ENCODE measurements around the gene SLC37A1. TPM values are rescaled to one million over a fixed set of nuclear protein-coding genes. Genes with fewer than 3 reads are reported as not detected.

SLC37A1 gene
- total RNA-seq, 1 experiment from 2014 or later = 15.0 TPM

GRCh38 chr21:42595283-42596187, 81.9 kb downstream of the SLC37A1 start:
- Histone ChIP-seq H3K9me2 (ENCODE audit: insufficient read depth) (no peaks in the 10 kb centered on the region), H3K4me2 (ENCODE audit: low read length) (no peak overlapping the region), H3K9me3 (ENCODE audit: control insufficient read depth in 1 of 2, insufficient read depth in 1 of 2, low read depth in 1 of 2, low read length in 2 of 2) (no peaks in the 10 kb centered on the region), H3K79me2 (ENCODE audit: insufficient read depth, low read length) (no peaks in the 10 kb centered on the region), H3K27me3 (ENCODE audit: insufficient read depth, low read length) (no peaks in the 10 kb centered on the region), H3K4me3 (replicated peaks in 1 of 2; ENCODE audit: low read depth in 1 of 2, low read length in 2 of 2) (no peak overlapping the region), H3K27ac (ENCODE audit: low read depth, low read length) (no peak overlapping the region), H4K20me1 (ENCODE audit: insufficient read depth) (no peaks in the 10 kb centered on the region), H3K4me1 (ENCODE audit: control insufficient read depth in 1 of 2, insufficient read depth in 2 of 2, low read length in 2 of 2) (peaks cover 3 to 9% of the 10 kb centered on the region in 2 experiments; a peak in 2 of 4 replicates), H3K9ac (ENCODE audit: low read length) (no peak overlapping the region), H2AFZ (ENCODE audit: low read depth, low read length, poor library complexity, severe bottlenecking) (no peak overlapping the region), H3K36me3 (ENCODE audit: control insufficient read depth in 1 of 2, insufficient read depth in 2 of 2, low read length in 2 of 2) (no peaks in the 10 kb centered on the region)
- no peak for ATAC-seq
- ChIA-PET RAD21 (ENCODE audit: low non-redundant PET in 1 of 2, low total read pairs in 2 of 2, uncharacterized antibody in 2 of 2, unreplicated experiment in 2 of 2) (no interaction called here), CTCF (no interaction called here), POLR2A (interaction anchor here (1.1 kb wide), 1 partner anchor 232 kb away, joined by 3 read pairs; no protein-coding TSS in a partner anchor)
- intact Hi-C loops (cut with micrococcal nuclease) = no loop called here
- TF ChIP-seq CEBPB (IDR thresholded peaks at IDR 0.05; ENCODE audit: low read depth) = no peak
- no peak for TF ChIP-seq CTCF (IDR thresholded peaks at IDR 0.05 in 2 of 3, conservative IDR thresholded peaks at IDR 0.05 in 1 of 3; ENCODE audit: borderline replicate concordance in 1 of 3, insufficient read depth in 1 of 3, low read depth in 2 of 3, low read length in 2 of 3)
- no peak for TF ChIP-seq FOSL1 (IDR thresholded peaks at IDR 0.05; ENCODE audit: low read depth)
- TF ChIP-seq ZFX (IDR thresholded peaks at IDR 0.05) = no peak
- TF ChIP-seq SRF (IDR thresholded peaks at IDR 0.05; ENCODE audit: low read depth) = no peak
- no peak for TF ChIP-seq JUND (IDR thresholded peaks at IDR 0.05)
- TF ChIP-seq EZH2phosphoT487 (IDR thresholded peaks at IDR 0.05; ENCODE audit: borderline replicate concordance) = no peak
- TF ChIP-seq TCF7L2 (IDR thresholded peaks at IDR 0.05; ENCODE audit: borderline replicate concordance, extremely low read depth, insufficient read depth, insufficient read length) = no peak
- no peak for TF ChIP-seq ATF3 (IDR thresholded peaks at IDR 0.05)
- no peak for TF ChIP-seq ZNF274 (IDR thresholded peaks at IDR 0.05; ENCODE audit: low read depth, low read length)
- no peak for TF ChIP-seq SIN3A (IDR thresholded peaks at IDR 0.05; ENCODE audit: low read depth)
- TF ChIP-seq REST (IDR thresholded peaks at IDR 0.05; ENCODE audit: low read depth) = no peak
- DNase-seq (ENCODE audit: low read depth, low spot score) = no peak
- no TSS peak for BruUV-seq (replicated peaks)

All from HCT116 (cell line).